SU-DHL-6 (cell line): Measurements from ENCODE around the gene BCAN.

Source experiments
- H2AFZ ChIP-seq: fragments of 200-600 bp; sonication (generic); 2 replicates; pipeline ENCODE4 v1.6.1; 2014; ENCODE audit warnings: low read depth, mild to moderate bottlenecking, moderate library complexity, mixed read lengths, antibody characterized with exemption, low read length; ENCODE audit not compliant: severe bottlenecking
- H3F3A ChIP-seq: fragments of 200-600 bp; shearing (Covaris generic); 2 replicates; pipeline ENCODE4 v1.6.0; 2016; ENCODE audit warnings: antibody characterized with exemption, mild to moderate bottlenecking; ENCODE audit not compliant: insufficient read depth
- H3K27ac ChIP-seq: fragments of 200-600 bp; sonication (generic); 2 replicates; pipeline ENCODE4 v1.5.1; 2016; ENCODE audit warnings: low read depth, mild to moderate bottlenecking, low read length, moderate library complexity, mixed read lengths
- H3K27me3 ChIP-seq: fragments of 200-600 bp; sonication (generic), shearing (Covaris generic); 2 replicates; pipeline ENCODE4 v1.6.0; 2014; ENCODE audit warnings: mild to moderate bottlenecking, low read length
- H3K36me3 ChIP-seq: fragments of 200-600 bp; sonication (generic); 2 replicates; pipeline ENCODE4 v1.6.1; 2014; ENCODE audit warnings: mild to moderate bottlenecking, low read length, mixed read lengths
- H3K4me2 ChIP-seq: fragments of 300-600, 200-600 bp; shearing (Covaris generic), sonication (generic); 2 replicates; pipeline ENCODE4 v1.6.0; 2014; ENCODE audit warnings: low read length, low read depth, mild to moderate bottlenecking; ENCODE audit not compliant: poor library complexity, severe bottlenecking
- H3K4me3 ChIP-seq: fragments of 200-600 bp; sonication (generic); 2 replicates; pipeline ENCODE4 v1.5.1; 2014; ENCODE audit warnings: antibody characterized with exemption, low read length, mild to moderate bottlenecking, mixed read lengths; ENCODE audit not compliant: insufficient read depth, poor library complexity, severe bottlenecking
- H3K79me2 ChIP-seq: fragments of 200-600 bp; sonication (generic); 2 replicates; pipeline ENCODE4 v1.6.1; 2014; ENCODE audit warnings: mild to moderate bottlenecking, low read length, moderate library complexity; ENCODE audit not compliant: insufficient read depth
- H3K9ac ChIP-seq: fragments of 200-600 bp; sonication (generic); 2 replicates; pipeline ENCODE4 v1.7.0; 2014; ENCODE audit warnings: mild to moderate bottlenecking, low read length
- H3K9me2 ChIP-seq: fragments of 200-600 bp; sonication (generic); replicated peaks from 2 replicates; pipeline ENCODE4 v1.6.1; 2014; ENCODE audit warnings: low read length; ENCODE audit not compliant: insufficient read depth
- H3K9me3 ChIP-seq: fragments of 200-600 bp; sonication (generic); 2 replicates; pipeline ENCODE4 v1.6.1; 2014; ENCODE audit warnings: low read length, mixed read lengths; ENCODE audit not compliant: insufficient read depth
- H4K20me1 ChIP-seq: fragments of 200-600 bp; sonication (generic); 2 replicates; pipeline ENCODE4 v1.6.1; 2014; ENCODE audit warnings: low read depth, mild to moderate bottlenecking, antibody characterized with exemption, low read length, moderate library complexity, mixed read lengths
- CTCF ChIP-seq: fragments of 200-600 bp; sonication (generic); IDR thresholded peaks from one replicate; pipeline ENCODE4 v1.5.1; 2017; ENCODE audit warnings: antibody characterized with exemption, mild to moderate bottlenecking, low read length, moderate library complexity; ENCODE audit not compliant: insufficient read depth, poor library complexity, severe bottlenecking
- EZH2phosphoT487 ChIP-seq: fragments of 200-600 bp; sonication (generic), shearing (Covaris generic); conservative IDR thresholded peaks from 2 replicates; pipeline ENCODE4 v1.6.1; 2018; ENCODE audit warnings: mild to moderate bottlenecking, antibody characterized with exemption, low read length, moderate library complexity, mixed read lengths

Gene BCAN

DNA sequence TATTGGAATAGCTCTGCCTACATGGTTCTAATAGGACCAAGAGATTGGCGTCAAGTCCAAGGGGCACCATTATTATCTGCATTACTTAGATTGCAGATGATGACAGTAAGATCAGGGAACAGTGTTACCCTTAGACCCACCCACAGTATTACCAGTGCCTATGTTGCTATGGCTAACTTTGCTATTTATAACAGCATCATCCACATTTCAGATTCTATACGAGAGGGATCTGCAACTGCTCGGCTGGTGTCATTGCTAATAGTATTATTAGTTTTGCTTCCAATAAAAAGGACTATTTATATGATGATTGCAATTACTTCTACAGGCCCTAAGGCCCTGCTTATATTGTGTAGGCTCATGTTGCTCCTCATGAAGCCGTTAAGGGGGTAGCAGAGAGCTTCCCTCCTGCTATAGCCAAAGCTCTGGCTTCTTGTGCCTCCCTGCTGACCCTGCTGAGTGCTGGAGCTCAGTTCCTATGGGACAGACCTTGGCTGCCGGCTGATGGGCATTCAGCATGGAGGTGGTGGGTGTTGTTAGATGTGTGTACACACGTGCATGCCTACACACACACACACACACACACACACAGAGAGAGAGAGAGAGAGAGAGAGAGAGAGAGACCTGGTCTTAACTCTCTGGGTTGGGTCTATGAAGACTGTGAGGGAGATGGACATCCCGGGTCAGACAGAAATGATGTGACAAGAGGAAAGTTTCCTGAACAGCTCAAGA lies 1.3 kb downstream of the BCAN start:
- Histone ChIP-seq H3K4me3 (no peak overlapping the region), H3K27ac (no peak overlapping the region), H3K79me2 (no peaks in the 10 kb centered on the region), H3F3A (no peaks in the 10 kb centered on the region), H3K9me3 (no peaks in the 10 kb centered on the region), H3K36me3 (no peaks in the 10 kb centered on the region), H3K9me2 (no peaks in the 10 kb centered on the region), H3K4me2 (no peak overlapping the region), H3K9ac (no peak overlapping the region), H3K27me3 (no peaks in the 10 kb centered on the region), H4K20me1 (no peaks in the 10 kb centered on the region), H2AFZ (no peak overlapping the region)
- TF ChIP-seq CTCF (no peak), EZH2phosphoT487 (no peak)

GRCh38 chr1:156643778-156644092 lies 1.8 kb downstream of the BCAN start:
- H3K4me2 ChIP-seq = no peak overlapping the region
- H3K79me2 ChIP-seq = no peaks in the 10 kb centered on the region
- H3K27me3 ChIP-seq = no peaks in the 10 kb centered on the region
- H3K9me3 ChIP-seq = no peaks in the 10 kb centered on the region
- H3K9me2 ChIP-seq = no peaks in the 10 kb centered on the region
- no peak for TF ChIP-seq CTCF
- H3K9ac ChIP-seq = no peak overlapping the region
- no peaks in the 10 kb centered on the region for H3F3A ChIP-seq
- no peaks in the 10 kb centered on the region for H3K36me3 ChIP-seq
- H2AFZ ChIP-seq = no peak overlapping the region
- H3K4me3 ChIP-seq = no peak overlapping the region
- no peaks in the 10 kb centered on the region for H4K20me1 ChIP-seq
- no peak overlapping the region for H3K27ac ChIP-seq

DNA sequence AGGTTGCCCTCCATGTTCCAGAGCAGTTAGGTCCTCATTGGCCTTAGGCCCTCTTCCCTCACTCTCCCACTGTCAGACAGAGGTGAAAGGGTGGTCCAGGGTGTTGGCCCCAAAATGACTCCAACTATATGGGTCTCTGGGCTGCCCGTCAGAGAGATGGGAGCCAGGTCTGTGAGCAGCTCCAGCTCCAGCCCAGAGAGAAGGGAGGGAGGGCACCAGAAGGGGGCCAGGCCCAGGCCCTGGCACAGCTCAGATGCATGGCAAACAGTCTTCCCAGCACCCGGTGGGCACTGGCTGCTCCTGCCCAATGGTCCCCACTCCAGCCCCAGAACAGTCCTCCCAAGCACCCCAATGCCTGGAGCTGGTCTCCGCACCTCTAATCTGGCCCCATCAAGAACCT lies 2.2 kb downstream of the BCAN start:
- Histone ChIP-seq H3K9ac (no peak overlapping the region), H3K4me3 (no peak overlapping the region), H3K79me2 (no peaks in the 10 kb centered on the region), H3F3A (no peaks in the 10 kb centered on the region), H3K36me3 (no peaks in the 10 kb centered on the region), H3K27ac (no peak overlapping the region), H3K4me2 (no peak overlapping the region), H4K20me1 (no peaks in the 10 kb centered on the region), H3K27me3 (no peaks in the 10 kb centered on the region), H3K9me3 (no peaks in the 10 kb centered on the region), H3K9me2 (no peaks in the 10 kb centered on the region), H2AFZ (no peak overlapping the region)
- TF ChIP-seq CTCF = no peak
- no peak for TF ChIP-seq EZH2phosphoT487

DNA sequence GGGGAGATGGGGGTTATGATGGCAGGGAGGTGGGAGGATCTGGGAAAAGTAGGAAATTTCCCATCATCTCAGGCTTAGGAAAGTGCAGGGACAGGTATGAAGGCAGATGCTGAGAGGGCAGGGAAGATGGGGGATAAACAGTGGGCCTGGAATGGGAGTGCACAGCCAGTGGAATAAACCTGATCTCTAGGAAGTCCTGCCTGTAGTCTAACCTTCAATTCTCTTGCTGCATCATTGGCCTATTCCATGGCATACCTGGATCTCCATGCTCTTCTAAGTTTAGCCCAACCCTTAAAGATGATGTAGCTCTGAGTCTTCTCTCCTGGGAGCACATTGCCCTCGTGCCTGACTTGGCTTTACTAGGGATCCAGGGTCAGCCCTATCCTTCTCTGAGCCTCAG lies 2.7 kb downstream of the BCAN start:
- Histone ChIP-seq H3K27me3 (no peaks in the 10 kb centered on the region), H3K79me2 (no peaks in the 10 kb centered on the region), H3K9me3 (no peaks in the 10 kb centered on the region), H3K27ac (no peak overlapping the region), H3K36me3 (no peaks in the 10 kb centered on the region), H4K20me1 (no peaks in the 10 kb centered on the region), H3K4me2 (no peak overlapping the region), H3K9ac (no peak overlapping the region), H2AFZ (no peak overlapping the region), H3K9me2 (no peaks in the 10 kb centered on the region), H3K4me3 (no peak overlapping the region), H3F3A (no peaks in the 10 kb centered on the region)
- TF ChIP-seq CTCF = no peak
- TF ChIP-seq EZH2phosphoT487 = no peak
